Left ventricle myocardium inferior (tissue), 1 donor: Measurements from ENCODE around the gene RASA3. TPM values are rescaled to one million over a fixed set of nuclear protein-coding genes. Genes with fewer than 3 reads are reported as not detected.
"Not testable (repeated sequence)": the region's sequence is repeated elsewhere in the genome, so short reads cannot be mapped to it uniquely, and the experiment has no call there.

Source experiments
- DNase-seq: peaks from one replicate; pipeline ENCODE4 v3.0.0-alpha.2; 2020
- H3K27ac ChIP-seq: fragments of 200-600 bp; replicated peaks from 2 replicates; pipeline ENCODE4 v1.8.0; 2021
- H3K27me3 ChIP-seq: fragments of 200-600 bp; 2 replicates; pipeline ENCODE4 v1.8.0; 2021; ENCODE audit warnings: low read depth
- H3K36me3 ChIP-seq: fragments of 200-600 bp; 2 replicates; pipeline ENCODE4 v1.8.0; 2021
- H3K4me1 ChIP-seq: fragments of 200-600 bp; 2 replicates; pipeline ENCODE4 v1.8.0; 2021
- H3K4me3 ChIP-seq: fragments of 200-600 bp; 2 replicates; pipeline ENCODE4 v1.8.0; 2021; ENCODE audit warnings: mild to moderate bottlenecking, moderate library complexity
- H3K9me3 ChIP-seq: fragments of 200-600 bp; replicated peaks from 2 replicates; pipeline ENCODE4 v1.8.0; 2021
- CTCF ChIP-seq: fragments of 200-600 bp; IDR thresholded peaks from 2 replicates; pipeline ENCODE4 v1.8.0; 2021; ENCODE audit warnings: antibody characterized with exemption, mild to moderate bottlenecking, borderline replicate concordance
- intact Hi-C: fragments of 100-400 bp; cut with micrococcal nuclease; formaldehyde crosslinking; loops from one replicate; pipeline ENCODE4 v1.11.0; 2022
- long read RNA-seq: library from polyadenylated mRNA; unstranded; transcript quantifications from one replicate; pipeline ENCODE4 v2.0.0, GENCODE V29; 2021
- total RNA-seq: library from RNA; stranded (reverse); fragmentation: NEBNext Ultra II Directional; extraction: Animal tissue kit (Norgen Biotek cat#: 25700); gene quantifications from one replicate; pipeline ENCODE4 v1.2.1, GENCODE V29; 2021
- donor health status: DM: no; HTN: yes; CAD: no; lungs with severe emphysema.

RASA3 gene
- total RNA-seq: 9.5 TPM
- long read RNA-seq, full-length matches to known transcripts: 17 of 29 reads
- long read RNA-seq, partial matches to known transcripts: 9 of 29 reads
- long read RNA-seq, other reads (novel, unspliced or antisense): 3 of 29 reads

GRCh38 chr13:114132419-114133121 is at the start of gene RASA3:
RASA3 (minus strand) TSS chr13:114132623; CDS start chr13:114132489, 134 bp downstream.
- H3K27me3 ChIP-seq: no peaks in the 10 kb centered on the region
- intact Hi-C loops: no loop called here
- DNase-seq: peak; percentile 83
- no peaks in the 10 kb centered on the region for H3K9me3 ChIP-seq
- H3K4me3 ChIP-seq: peak within 1 kb of the TSS; percentile 98
- TF ChIP-seq CTCF: no peak
- peak within 1 kb of the TSS; percentile 83 for H3K27ac ChIP-seq
- H3K4me1 ChIP-seq: peaks cover 59% of the 10 kb centered on the region
- H3K36me3 ChIP-seq: no peaks in the 10 kb centered on the region

GRCh38 chr13:114179087-114179658 is 46.8 kb upstream of the RASA3 start, which contains the start of gene CFAP97D2:
CFAP97D2 (plus strand) TSS chr13:114179257; CDS start chr13:114179331, 74 bp downstream.
- Histone ChIP-seq H3K4me3 (no peak within 1 kb of the TSS), H3K27ac (no peak within 1 kb of the TSS), H3K27me3 (peaks cover 42% of the 10 kb centered on the region), H3K36me3 (no peaks in the 10 kb centered on the region), H3K9me3 (peaks cover under 1% of the 10 kb centered on the region), H3K4me1 (no peaks in the 10 kb centered on the region)
- no peak for DNase-seq
- TF ChIP-seq CTCF: no peak
- intact Hi-C loops: no loop called here

GRCh38 chr13:114177245-114178010 is 45.0 kb upstream of the RASA3 start:
- Histone ChIP-seq H3K27me3 (peaks cover 42% of the 10 kb centered on the region), H3K27ac (no peak overlapping the region), H3K4me3 (no peak overlapping the region), H3K9me3 (peaks cover 18% of the 10 kb centered on the region), H3K4me1 (no peaks in the 10 kb centered on the region), H3K36me3 (no peaks in the 10 kb centered on the region)
- no peak for TF ChIP-seq CTCF
- no peak for DNase-seq
- intact Hi-C loops: no loop called here

GRCh38 chr13:114176359-114176902 is 44.0 kb upstream of the RASA3 start:
- intact Hi-C loops, H3K4me3 ChIP-seq, H3K4me1 ChIP-seq, DNase-seq, H3K27ac ChIP-seq, H3K36me3 ChIP-seq: not testable (repeated sequence)
- Histone ChIP-seq H3K9me3 (peaks cover 27% of the 10 kb centered on the region), H3K27me3 (peaks cover 39% of the 10 kb centered on the region)

- TF ChIP-seq CTCF: no peak
- Histone ChIP-seq H3K27me3 (peaks cover 21% of the 10 kb centered on the region), H3K4me3 (no peak overlapping the region), H3K27ac (no peak overlapping the region), H3K4me1 (no peaks in the 10 kb centered on the region), H3K36me3 (no peaks in the 10 kb centered on the region), H3K9me3 (peaks cover 27% of the 10 kb centered on the region)
- DNase-seq: no peak
- intact Hi-C loops: no loop called here
Observed at GRCh38 chr13:114174529-114174961, 42.1 kb upstream of the RASA3 start.
